ENCODE results near the gene ZNF892.

ZNF892 gene

DNA sequence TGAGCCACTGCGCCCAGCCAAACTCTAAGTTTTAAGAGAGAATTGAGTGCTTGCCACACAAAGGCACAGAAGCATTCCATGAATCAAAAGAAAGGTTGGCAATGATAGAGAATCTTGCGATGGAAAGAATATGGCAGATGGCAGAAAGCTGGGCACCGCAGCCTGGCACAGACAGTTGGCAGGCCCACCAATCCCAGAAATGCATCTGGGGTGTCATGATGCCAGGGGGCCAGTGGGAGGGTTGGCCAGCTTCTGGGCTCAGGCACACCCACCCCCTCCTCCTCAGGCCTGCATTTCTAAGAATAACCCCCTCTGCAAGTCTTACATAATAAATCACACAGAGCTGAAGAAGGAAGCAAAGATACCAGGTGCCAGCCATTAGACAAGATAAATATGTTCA, 22.1 kb upstream of the ZNF892 start:
- TF ChIP-seq, protein P1, sequence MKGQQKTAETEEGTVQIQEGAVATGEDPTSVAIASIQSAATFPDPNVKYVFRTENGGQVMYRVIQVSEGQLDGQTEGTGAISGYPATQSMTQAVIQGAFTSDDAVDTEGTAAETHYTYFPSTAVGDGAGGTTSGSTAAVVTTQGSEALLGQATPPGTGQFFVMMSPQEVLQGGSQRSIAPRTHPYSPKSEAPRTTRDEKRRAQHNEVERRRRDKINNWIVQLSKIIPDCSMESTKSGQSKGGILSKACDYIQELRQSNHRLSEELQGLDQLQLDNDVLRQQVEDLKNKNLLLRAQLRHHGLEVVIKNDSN (IDR thresholded peaks at IDR 0.05): no peak
- TF ChIP-seq, protein P2, sequence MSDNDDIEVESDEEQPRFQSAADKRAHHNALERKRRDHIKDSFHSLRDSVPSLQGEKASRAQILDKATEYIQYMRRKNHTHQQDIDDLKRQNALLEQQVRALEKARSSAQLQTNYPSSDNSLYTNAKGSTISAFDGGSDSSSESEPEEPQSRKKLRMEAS (IDR thresholded peaks at IDR 0.05): no peak
- TF ChIP-seq EP300 (IDR thresholded peaks at IDR 0.05; ENCODE audit: borderline replicate concordance) (no peak), FOXM1 (IDR thresholded peaks at IDR 0.05; ENCODE audit: borderline replicate concordance, low read depth) (no peak), NFIC (IDR thresholded peaks at IDR 0.05) (no peak), EGR1 (IDR thresholded peaks at IDR 0.05) (no peak), ZBTB7A (IDR thresholded peaks at IDR 0.05; ENCODE audit: low read depth) (no peak), CREB1 (IDR thresholded peaks at IDR 0.05; ENCODE audit: low read depth) (no peak), YY1 (IDR thresholded peaks at IDR 0.05; ENCODE audit: low read depth) (no peak), TEAD4 (IDR thresholded peaks at IDR 0.05) (no peak), CEBPB (IDR thresholded peaks at IDR 0.05) (no peak), TAF1 (IDR thresholded peaks at IDR 0.05; ENCODE audit: low read depth) (no peak), TCF12 (IDR thresholded peaks at IDR 0.05; ENCODE audit: low read depth) (no peak), RAD21 (IDR thresholded peaks at IDR 0.05; ENCODE audit: low read depth) (no peak)
- TF ChIP-seq, protein P3, sequence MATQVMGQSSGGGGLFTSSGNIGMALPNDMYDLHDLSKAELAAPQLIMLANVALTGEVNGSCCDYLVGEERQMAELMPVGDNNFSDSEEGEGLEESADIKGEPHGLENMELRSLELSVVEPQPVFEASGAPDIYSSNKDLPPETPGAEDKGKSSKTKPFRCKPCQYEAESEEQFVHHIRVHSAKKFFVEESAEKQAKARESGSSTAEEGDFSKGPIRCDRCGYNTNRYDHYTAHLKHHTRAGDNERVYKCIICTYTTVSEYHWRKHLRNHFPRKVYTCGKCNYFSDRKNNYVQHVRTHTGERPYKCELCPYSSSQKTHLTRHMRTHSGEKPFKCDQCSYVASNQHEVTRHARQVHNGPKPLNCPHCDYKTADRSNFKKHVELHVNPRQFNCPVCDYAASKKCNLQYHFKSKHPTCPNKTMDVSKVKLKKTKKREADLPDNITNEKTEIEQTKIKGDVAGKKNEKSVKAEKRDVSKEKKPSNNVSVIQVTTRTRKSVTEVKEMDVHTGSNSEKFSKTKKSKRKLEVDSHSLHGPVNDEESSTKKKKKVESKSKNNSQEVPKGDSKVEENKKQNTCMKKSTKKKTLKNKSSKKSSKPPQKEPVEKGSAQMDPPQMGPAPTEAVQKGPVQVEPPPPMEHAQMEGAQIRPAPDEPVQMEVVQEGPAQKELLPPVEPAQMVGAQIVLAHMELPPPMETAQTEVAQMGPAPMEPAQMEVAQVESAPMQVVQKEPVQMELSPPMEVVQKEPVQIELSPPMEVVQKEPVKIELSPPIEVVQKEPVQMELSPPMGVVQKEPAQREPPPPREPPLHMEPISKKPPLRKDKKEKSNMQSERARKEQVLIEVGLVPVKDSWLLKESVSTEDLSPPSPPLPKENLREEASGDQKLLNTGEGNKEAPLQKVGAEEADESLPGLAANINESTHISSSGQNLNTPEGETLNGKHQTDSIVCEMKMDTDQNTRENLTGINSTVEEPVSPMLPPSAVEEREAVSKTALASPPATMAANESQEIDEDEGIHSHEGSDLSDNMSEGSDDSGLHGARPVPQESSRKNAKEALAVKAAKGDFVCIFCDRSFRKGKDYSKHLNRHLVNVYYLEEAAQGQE (IDR thresholded peaks at IDR 0.05; ENCODE audit: low read depth): no peak

DNA sequence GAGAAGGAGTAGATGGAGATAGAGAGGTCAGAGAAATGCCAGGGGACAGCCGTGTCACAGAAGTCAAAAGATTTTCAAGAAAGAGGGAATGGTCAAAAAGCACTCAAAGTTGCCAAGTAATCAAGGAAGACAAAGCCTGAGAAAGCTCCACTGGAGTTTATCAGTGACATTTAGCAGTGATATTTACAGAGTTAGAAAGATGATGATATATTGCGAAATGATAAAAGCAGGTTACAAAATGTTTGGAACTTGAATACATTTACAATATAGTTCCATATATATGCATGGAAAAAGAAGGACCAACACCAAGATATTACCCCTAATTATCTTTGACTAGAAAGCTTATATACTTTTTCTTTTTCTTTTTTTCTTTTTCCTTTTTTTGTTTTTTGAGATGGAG, 21.3 kb upstream of the ZNF892 start:
- TF ChIP-seq EP300 (IDR thresholded peaks at IDR 0.05; ENCODE audit: borderline replicate concordance) (no peak), TEAD4 (IDR thresholded peaks at IDR 0.05) (no peak), CREB1 (IDR thresholded peaks at IDR 0.05; ENCODE audit: low read depth) (no peak), EGR1 (IDR thresholded peaks at IDR 0.05) (no peak), RAD21 (IDR thresholded peaks at IDR 0.05; ENCODE audit: low read depth) (no peak), TCF12 (IDR thresholded peaks at IDR 0.05; ENCODE audit: low read depth) (no peak), YY1 (IDR thresholded peaks at IDR 0.05; ENCODE audit: low read depth) (no peak), ZBTB7A (IDR thresholded peaks at IDR 0.05; ENCODE audit: low read depth) (no peak), CEBPB (IDR thresholded peaks at IDR 0.05) (no peak), NFIC (IDR thresholded peaks at IDR 0.05) (no peak), FOXM1 (IDR thresholded peaks at IDR 0.05; ENCODE audit: borderline replicate concordance, low read depth) (no peak), TAF1 (IDR thresholded peaks at IDR 0.05; ENCODE audit: low read depth) (no peak)
- TF ChIP-seq, protein P2 (IDR thresholded peaks at IDR 0.05): no peak
- TF ChIP-seq, protein P3 (IDR thresholded peaks at IDR 0.05; ENCODE audit: low read depth): no peak
- TF ChIP-seq, protein P1 (IDR thresholded peaks at IDR 0.05): no peak

DNA sequence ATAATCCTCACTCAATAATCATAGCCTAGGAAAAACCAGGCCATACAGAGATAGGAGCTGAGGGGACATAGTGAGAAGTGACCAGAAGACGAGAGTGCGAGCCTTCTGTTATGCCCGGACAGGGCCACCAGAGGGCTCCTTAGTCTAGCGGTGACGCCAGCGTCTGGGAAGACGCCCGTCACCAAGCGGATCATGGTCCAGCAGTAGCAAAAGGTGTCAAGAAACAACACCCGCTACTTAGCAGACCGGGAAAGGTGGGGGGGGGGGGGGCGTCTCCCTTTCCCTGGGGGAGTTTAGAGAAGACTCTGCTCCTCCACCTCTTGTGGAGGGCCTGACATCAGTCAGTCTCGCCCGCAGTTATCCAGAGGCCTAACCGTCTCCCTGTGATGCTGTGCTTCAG, 14.4 kb upstream of the ZNF892 start:
- TF ChIP-seq RAD21 (IDR thresholded peaks at IDR 0.05; ENCODE audit: low read depth): peak; percentile 56

DNA sequence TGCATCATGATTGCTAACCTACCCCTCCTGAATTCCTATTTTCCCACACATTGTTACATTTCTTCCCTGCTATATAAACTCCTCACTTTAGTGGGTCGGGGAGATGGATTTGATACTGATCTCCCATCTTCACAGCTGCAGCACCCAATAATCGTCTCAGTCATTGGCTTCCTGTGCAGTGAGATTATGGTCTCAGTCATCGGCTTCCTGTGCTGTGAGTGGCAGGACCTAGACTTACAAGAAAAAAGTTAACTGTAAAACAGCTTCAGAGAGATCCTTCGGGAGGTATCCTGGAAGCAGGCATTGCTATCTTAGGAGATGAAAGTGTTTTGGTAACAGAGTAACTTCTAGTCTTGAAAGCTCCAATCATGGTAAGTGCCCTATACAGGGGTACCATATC, 3.4 kb upstream of the ZNF892 start:
- TF ChIP-seq RAD21 (IDR thresholded peaks at IDR 0.05; ENCODE audit: low read depth) (no peak), EGR1 (IDR thresholded peaks at IDR 0.05) (no peak), TEAD4 (IDR thresholded peaks at IDR 0.05) (no peak), EP300 (IDR thresholded peaks at IDR 0.05; ENCODE audit: borderline replicate concordance) (no peak), ZBTB7A (IDR thresholded peaks at IDR 0.05; ENCODE audit: low read depth) (no peak), TCF12 (IDR thresholded peaks at IDR 0.05; ENCODE audit: low read depth) (no peak), NFIC (IDR thresholded peaks at IDR 0.05) (no peak), CREB1 (IDR thresholded peaks at IDR 0.05; ENCODE audit: low read depth) (no peak), TAF1 (IDR thresholded peaks at IDR 0.05; ENCODE audit: low read depth) (no peak), CEBPB (IDR thresholded peaks at IDR 0.05) (no peak), YY1 (IDR thresholded peaks at IDR 0.05; ENCODE audit: low read depth) (no peak), FOXM1 (IDR thresholded peaks at IDR 0.05; ENCODE audit: borderline replicate concordance, low read depth) (no peak)
- TF ChIP-seq, protein P3 (IDR thresholded peaks at IDR 0.05; ENCODE audit: low read depth): no peak
- TF ChIP-seq, protein P1 (IDR thresholded peaks at IDR 0.05): no peak
- TF ChIP-seq, protein P2 (IDR thresholded peaks at IDR 0.05): no peak
